ENCODE measurements around the gene SLC13A4.
A peak's percentile ranks its signal among the peaks of the same experiment; 100 is the strongest.

DNA sequence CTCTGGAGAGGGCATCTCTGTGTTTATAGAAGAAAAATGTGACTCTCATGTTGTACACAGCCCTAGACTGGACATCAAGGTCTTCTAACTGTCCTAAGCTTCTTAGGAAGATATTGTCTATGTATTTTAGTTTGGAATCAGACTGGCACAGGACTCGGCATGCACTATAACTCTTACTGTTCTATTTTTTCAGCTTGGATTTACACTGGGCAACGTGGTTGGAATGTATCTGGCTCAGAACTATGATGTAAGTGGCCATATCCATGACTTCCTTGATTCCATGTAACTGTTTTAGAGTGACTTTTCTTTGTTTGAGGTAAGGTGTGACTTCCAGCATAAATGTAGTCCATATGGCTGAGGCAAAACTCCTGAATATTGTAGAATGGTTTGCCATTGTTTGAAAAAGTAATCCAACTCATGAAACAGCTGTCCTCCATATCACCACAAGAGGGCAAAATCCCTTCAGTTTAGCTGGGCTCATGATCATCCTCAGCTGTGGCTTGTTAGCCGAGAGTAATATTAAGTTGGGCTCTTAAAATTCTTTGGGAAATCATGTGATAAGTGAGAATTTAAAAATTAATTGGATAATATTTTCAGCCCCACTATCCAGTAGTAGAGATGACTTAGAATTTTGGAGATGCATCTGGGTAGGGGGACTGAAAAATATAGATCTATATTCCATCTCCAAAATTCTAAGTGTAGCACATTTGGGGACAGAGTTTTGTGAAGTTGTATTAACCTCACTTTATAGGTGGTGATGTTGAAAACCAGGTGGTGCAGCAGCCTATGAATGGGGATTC lies 55.2 kb downstream of the SLC13A4 start:
- TF ChIP-seq, protein P1, sequence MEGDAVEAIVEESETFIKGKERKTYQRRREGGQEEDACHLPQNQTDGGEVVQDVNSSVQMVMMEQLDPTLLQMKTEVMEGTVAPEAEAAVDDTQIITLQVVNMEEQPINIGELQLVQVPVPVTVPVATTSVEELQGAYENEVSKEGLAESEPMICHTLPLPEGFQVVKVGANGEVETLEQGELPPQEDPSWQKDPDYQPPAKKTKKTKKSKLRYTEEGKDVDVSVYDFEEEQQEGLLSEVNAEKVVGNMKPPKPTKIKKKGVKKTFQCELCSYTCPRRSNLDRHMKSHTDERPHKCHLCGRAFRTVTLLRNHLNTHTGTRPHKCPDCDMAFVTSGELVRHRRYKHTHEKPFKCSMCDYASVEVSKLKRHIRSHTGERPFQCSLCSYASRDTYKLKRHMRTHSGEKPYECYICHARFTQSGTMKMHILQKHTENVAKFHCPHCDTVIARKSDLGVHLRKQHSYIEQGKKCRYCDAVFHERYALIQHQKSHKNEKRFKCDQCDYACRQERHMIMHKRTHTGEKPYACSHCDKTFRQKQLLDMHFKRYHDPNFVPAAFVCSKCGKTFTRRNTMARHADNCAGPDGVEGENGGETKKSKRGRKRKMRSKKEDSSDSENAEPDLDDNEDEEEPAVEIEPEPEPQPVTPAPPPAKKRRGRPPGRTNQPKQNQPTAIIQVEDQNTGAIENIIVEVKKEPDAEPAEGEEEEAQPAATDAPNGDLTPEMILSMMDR (conservative IDR thresholded peaks at IDR 0.05; ENCODE audit: low read depth, low read length), result peak; percentile 88
- no peak for TF ChIP-seq EZH2 (IDR thresholded peaks at IDR 0.05; ENCODE audit: borderline replicate concordance, low read depth, low read length, poor library complexity, severe bottlenecking)
